Activated CD4-positive, alpha-beta T cell treated with anti-CD3 and anti-CD28 coated beads for 48 hours (primary cell): ENCODE results near the gene TNFSF11.

Experiments used
- DNase-seq: peaks from one replicate; pipeline ENCODE4 v3.0.0-alpha.2; 2020

Gene TNFSF11

GRCh38 chr13:42656161-42656560, 82.2 kb downstream of the TNFSF11 start:
- DNase-seq, result no peak

- DNase-seq, result no peak
Measured at GRCh38 chr13:42656958-42657357, 83.0 kb downstream of the TNFSF11 start.
